ENCODE measurements around the gene PGM5.

Gene PGM5

DNA sequence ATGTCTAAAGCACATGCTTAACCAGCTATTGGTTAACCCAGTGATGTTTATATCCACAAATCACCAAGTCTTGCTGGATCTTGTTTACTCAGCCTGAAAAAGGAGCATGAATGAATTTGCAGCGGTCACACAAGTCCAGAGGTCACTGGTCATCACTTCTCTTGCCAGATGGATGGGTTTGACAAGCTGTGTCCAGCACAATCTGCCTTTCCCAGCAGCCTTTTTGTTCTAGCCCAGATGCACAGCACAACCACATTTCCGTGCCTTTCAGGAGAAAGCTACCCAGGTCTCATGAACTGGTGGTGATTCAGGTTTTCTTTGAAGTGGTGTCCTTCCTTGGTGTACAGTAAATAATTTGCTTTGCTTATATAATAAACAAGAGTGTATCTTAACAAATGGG lies 152.1 kb downstream of the PGM5 start:
- no peak for TF ChIP-seq SP3 (tag by site-specific recombination; IDR thresholded peaks at IDR 0.05)
- no peak for TF ChIP-seq ZNF677 (tag by site-specific recombination; IDR thresholded peaks at IDR 0.05)
- TF ChIP-seq FEZF1 (tag by site-specific recombination; IDR thresholded peaks at IDR 0.05), result no peak
- TF ChIP-seq PRDM1 (tag by site-specific recombination; IDR thresholded peaks at IDR 0.05), result no peak
- TF ChIP-seq, protein P1, sequence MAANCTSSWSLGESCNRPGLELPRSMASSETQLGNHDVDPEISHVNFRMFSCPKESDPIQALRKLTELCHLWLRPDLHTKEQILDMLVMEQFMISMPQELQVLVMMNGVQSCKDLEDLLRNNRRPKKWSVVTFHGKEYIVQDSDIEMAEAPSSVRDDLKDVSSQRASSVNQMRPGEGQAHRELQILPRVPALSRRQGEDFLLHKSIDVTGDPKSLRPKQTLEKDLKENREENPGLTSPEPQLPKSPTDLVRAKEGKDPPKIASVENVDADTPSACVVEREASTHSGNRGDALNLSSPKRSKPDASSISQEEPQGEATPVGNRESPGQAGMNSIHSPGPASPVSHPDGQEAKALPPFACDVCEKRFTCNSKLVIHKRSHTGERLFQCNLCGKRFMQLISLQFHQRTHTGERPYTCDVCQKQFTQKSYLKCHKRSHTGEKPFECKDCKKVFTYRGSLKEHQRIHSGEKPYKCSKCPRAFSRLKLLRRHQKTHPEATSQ (tag by site-specific recombination; IDR thresholded peaks at IDR 0.05), result no peak
- TF ChIP-seq ZNF221 (tag by site-specific recombination; IDR thresholded peaks at IDR 0.05; ENCODE audit: borderline replicate concordance), result no peak
- TF ChIP-seq, protein P2, sequence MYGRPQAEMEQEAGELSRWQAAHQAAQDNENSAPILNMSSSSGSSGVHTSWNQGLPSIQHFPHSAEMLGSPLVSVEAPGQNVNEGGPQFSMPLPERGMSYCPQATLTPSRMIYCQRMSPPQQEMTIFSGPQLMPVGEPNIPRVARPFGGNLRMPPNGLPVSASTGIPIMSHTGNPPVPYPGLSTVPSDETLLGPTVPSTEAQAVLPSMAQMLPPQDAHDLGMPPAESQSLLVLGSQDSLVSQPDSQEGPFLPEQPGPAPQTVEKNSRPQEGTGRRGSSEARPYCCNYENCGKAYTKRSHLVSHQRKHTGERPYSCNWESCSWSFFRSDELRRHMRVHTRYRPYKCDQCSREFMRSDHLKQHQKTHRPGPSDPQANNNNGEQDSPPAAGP (tag by site-specific recombination; IDR thresholded peaks at IDR 0.05), result no peak
- no peak for TF ChIP-seq ZNF174 (tag by site-specific recombination; IDR thresholded peaks at IDR 0.05)
- TF ChIP-seq, protein P3, sequence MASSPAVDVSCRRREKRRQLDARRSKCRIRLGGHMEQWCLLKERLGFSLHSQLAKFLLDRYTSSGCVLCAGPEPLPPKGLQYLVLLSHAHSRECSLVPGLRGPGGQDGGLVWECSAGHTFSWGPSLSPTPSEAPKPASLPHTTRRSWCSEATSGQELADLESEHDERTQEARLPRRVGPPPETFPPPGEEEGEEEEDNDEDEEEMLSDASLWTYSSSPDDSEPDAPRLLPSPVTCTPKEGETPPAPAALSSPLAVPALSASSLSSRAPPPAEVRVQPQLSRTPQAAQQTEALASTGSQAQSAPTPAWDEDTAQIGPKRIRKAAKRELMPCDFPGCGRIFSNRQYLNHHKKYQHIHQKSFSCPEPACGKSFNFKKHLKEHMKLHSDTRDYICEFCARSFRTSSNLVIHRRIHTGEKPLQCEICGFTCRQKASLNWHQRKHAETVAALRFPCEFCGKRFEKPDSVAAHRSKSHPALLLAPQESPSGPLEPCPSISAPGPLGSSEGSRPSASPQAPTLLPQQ (tag by site-specific recombination; IDR thresholded peaks at IDR 0.05), result no peak
- no peak for TF ChIP-seq ZNF768 (tag by site-specific recombination; IDR thresholded peaks at IDR 0.05)
- TF ChIP-seq, protein P4, sequence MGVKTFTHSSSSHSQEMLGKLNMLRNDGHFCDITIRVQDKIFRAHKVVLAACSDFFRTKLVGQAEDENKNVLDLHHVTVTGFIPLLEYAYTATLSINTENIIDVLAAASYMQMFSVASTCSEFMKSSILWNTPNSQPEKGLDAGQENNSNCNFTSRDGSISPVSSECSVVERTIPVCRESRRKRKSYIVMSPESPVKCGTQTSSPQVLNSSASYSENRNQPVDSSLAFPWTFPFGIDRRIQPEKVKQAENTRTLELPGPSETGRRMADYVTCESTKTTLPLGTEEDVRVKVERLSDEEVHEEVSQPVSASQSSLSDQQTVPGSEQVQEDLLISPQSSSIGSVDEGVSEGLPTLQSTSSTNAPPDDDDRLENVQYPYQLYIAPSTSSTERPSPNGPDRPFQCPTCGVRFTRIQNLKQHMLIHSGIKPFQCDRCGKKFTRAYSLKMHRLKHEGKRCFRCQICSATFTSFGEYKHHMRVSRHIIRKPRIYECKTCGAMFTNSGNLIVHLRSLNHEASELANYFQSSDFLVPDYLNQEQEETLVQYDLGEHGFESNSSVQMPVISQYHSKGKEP (tag by site-specific recombination; IDR thresholded peaks at IDR 0.05), result no peak
- TF ChIP-seq ZNF423 (tag by site-specific recombination; IDR thresholded peaks at IDR 0.05), result no peak
- TF ChIP-seq ZNF48 (tag by site-specific recombination; IDR thresholded peaks at IDR 0.05), result no peak
- no peak for TF ChIP-seq ZBTB48 (tag by site-specific recombination; IDR thresholded peaks at IDR 0.05)
- Histone ChIP-seq H3K36me3 (ENCODE audit: control insufficient read depth in 2 of 2, insufficient read depth in 1 of 2, low read length in 2 of 2) (no peaks in the 10 kb centered on the region), H3K4me3 (ENCODE audit: low read depth, low read length) (no peak overlapping the region), H3K9me3 (ENCODE audit: control insufficient read depth, insufficient read depth, low read depth, low read length) (no peaks in the 10 kb centered on the region), H3K4me1 (ENCODE audit: control insufficient read depth, insufficient read depth, low read length) (no peaks in the 10 kb centered on the region), H3K27ac (ENCODE audit: extremely low read depth, low read depth, low read length) (no peak overlapping the region)
- POLR2A ChIA-PET, result no interaction called here
- CTCF ChIA-PET, result interaction anchor here (0.6 to 3.3 kb wide), 20 partner anchors 8 to 491 kb away, joined by 3 to 18 read pairs (median 4); no protein-coding TSS in a partner anchor

DNA sequence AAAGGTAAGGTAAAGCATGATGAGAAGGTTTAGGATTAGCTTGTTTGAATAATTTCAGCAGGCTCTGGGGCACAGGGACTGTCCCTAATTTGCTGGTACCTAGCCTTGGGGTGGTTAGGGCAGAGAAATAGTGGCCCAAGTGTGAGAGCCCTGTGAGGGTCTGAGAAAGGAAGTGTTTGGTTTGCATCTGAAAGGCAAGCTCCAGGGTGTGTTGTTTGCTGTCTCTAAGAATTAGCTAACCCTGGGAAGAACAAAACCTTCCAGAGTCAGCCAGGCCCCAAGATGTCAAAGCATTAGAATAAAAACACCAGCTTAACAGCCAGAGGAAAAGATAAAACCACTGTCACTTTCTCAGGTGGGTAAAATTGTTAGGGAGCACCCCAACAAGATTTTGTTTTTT lies 153.3 kb downstream of the PGM5 start:
- Histone ChIP-seq H3K4me3 (ENCODE audit: low read depth, low read length) (no peak overlapping the region), H3K36me3 (ENCODE audit: control insufficient read depth in 2 of 2, insufficient read depth in 1 of 2, low read length in 2 of 2) (no peaks in the 10 kb centered on the region), H3K27ac (ENCODE audit: extremely low read depth, low read depth, low read length) (no peak overlapping the region), H3K9me3 (ENCODE audit: control insufficient read depth, insufficient read depth, low read depth, low read length) (no peaks in the 10 kb centered on the region), H3K4me1 (ENCODE audit: control insufficient read depth, insufficient read depth, low read length) (no peaks in the 10 kb centered on the region)
- TF ChIP-seq MEIS1 (CRISPR knock-in tag; IDR thresholded peaks at IDR 0.05; ENCODE audit: borderline replicate concordance), result no peak
- TF ChIP-seq ZNF792 (tag by site-specific recombination; IDR thresholded peaks at IDR 0.05), result no peak
- TF ChIP-seq, protein P5, sequence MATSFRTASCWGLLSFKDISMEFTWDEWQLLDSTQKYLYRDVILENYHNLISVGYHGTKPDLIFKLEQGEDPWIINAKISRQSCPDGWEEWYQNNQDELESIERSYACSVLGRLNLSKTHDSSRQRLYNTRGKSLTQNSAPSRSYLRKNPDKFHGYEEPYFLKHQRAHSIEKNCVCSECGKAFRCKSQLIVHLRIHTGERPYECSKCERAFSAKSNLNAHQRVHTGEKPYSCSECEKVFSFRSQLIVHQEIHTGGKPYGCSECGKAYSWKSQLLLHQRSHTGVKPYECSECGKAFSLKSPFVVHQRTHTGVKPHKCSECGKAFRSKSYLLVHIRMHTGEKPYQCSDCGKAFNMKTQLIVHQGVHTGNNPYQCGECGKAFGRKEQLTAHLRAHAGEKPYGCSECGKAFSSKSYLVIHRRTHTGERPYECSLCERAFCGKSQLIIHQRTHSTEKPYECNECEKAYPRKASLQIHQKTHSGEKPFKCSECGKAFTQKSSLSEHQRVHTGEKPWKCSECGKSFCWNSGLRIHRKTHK (tag by site-specific recombination; IDR thresholded peaks at IDR 0.05), result no peak
- no peak for TF ChIP-seq ZNF677 (tag by site-specific recombination; IDR thresholded peaks at IDR 0.05)
- TF ChIP-seq ZSCAN16 (tag by site-specific recombination; IDR thresholded peaks at IDR 0.05), result no peak
- no peak for TF ChIP-seq TCF7L2 (IDR thresholded peaks at IDR 0.05; ENCODE audit: borderline replicate concordance, low read depth, low read length)
- TF ChIP-seq ZNF416 (tag by site-specific recombination; IDR thresholded peaks at IDR 0.05), result no peak
- TF ChIP-seq ZBTB8A (tag by site-specific recombination; IDR thresholded peaks at IDR 0.05), result no peak
- no peak for TF ChIP-seq ZNF138 (tag by site-specific recombination; IDR thresholded peaks at IDR 0.05; ENCODE audit: borderline replicate concordance)
- TF ChIP-seq, protein P6, sequence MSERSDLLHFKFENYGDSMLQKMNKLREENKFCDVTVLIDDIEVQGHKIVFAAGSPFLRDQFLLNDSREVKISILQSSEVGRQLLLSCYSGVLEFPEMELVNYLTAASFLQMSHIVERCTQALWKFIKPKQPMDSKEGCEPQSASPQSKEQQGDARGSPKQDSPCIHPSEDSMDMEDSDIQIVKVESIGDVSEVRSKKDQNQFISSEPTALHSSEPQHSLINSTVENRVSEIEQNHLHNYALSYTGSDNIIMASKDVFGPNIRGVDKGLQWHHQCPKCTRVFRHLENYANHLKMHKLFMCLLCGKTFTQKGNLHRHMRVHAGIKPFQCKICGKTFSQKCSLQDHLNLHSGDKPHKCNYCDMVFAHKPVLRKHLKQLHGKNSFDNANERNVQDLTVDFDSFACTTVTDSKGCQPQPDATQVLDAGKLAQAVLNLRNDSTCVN (tag by site-specific recombination; optimal IDR thresholded peaks at IDR 0.05), result no peak
- TF ChIP-seq, protein P7, sequence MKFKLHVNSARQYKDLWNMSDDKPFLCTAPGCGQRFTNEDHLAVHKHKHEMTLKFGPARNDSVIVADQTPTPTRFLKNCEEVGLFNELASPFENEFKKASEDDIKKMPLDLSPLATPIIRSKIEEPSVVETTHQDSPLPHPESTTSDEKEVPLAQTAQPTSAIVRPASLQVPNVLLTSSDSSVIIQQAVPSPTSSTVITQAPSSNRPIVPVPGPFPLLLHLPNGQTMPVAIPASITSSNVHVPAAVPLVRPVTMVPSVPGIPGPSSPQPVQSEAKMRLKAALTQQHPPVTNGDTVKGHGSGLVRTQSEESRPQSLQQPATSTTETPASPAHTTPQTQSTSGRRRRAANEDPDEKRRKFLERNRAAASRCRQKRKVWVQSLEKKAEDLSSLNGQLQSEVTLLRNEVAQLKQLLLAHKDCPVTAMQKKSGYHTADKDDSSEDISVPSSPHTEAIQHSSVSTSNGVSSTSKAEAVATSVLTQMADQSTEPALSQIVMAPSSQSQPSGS (tag by site-specific recombination; IDR thresholded peaks at IDR 0.05; ENCODE audit: low read depth), result no peak
- no peak for TF ChIP-seq ZFP3 (tag by site-specific recombination; IDR thresholded peaks at IDR 0.05; ENCODE audit: low read depth)
- TF ChIP-seq EGR2 (tag by site-specific recombination; IDR thresholded peaks at IDR 0.05; ENCODE audit: low read depth), result no peak
- CTCF ChIA-PET, result interaction anchor here (0.6 to 3.3 kb wide), 2 partner anchors 58 to 152 kb away, joined by 3 to 18 read pairs; no protein-coding TSS in a partner anchor
- POLR2A ChIA-PET, result no interaction called here
